GM21825 (cell line): ENCODE data around the gene KCNK5.

Experiments
- ATAC-seq: cut with Tn5 transposase; IDR thresholded peaks from one replicate; pipeline ENCODE4 v1.9.1; 2021; ENCODE audit warnings: mild to moderate bottlenecking, moderate library complexity; ENCODE audit not compliant: unreplicated experiment

Gene KCNK5

DNA sequence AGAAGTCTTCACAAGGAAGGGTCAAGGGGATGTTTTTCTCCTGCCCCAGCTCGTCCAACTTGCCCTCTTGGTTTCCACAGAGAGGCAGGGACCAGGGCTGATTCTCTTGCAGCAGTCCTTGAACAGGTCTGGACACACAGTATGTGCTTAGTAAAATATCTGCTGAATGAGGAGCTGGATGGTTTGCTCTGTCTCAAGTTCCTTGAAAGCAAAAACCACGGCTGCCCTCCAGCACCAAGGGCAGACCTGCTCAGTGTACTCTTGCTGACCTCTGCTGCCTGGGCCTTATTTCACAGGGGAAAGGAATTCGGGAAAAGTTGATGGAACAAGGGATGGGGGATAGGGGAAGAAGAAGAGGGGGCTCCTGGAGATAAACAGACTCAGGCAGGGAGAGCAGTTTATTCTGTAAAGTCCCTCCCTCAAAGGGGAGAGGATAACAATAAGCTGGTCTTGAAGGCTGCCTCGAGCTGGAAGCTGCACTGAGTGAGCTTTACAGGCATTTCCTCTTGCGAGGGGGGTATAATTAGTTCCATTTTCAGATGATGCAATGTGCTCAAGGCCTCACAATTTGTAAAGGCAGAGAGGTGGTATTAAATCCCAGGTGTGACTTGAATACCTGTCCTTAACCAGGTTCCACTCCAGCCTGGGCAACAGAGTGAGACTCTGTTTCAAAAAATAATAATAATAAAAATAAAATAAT lies 10.3 kb downstream of the KCNK5 start:
- no peak for ATAC-seq

DNA sequence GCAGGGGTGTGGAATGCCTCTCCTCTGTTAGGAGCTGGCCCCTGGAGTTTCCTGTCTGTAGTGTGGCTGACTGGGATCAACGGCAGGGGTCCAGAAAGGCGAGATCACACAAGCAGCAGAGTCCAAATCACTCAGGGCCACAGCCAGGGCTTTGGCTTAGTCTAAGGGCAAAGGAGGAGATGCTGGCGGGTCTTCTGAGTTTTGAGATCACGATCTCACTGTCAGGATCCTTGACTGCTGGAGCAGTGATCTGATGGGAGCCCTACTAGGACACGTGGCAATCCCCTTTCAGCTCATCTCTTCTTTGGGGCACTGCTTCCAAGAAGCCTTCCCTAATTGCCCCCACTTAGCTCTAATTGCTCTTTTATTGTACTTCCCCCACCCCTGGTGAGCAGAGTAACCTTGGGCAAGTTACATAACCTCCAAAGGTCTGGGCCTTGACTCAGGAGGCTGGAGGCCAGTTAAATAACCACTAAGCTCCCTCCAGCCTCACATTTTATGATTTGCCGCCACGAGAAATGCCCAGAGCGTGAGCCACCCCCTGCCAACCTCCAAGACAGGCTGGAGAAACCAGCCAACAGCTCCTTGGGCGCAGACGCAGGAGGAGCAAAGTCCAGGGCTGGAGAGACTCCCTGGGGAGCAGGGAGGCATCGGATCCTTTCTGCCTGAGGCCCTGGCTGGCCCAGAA lies 12.0 kb downstream of the KCNK5 start:
- no peak for ATAC-seq

DNA sequence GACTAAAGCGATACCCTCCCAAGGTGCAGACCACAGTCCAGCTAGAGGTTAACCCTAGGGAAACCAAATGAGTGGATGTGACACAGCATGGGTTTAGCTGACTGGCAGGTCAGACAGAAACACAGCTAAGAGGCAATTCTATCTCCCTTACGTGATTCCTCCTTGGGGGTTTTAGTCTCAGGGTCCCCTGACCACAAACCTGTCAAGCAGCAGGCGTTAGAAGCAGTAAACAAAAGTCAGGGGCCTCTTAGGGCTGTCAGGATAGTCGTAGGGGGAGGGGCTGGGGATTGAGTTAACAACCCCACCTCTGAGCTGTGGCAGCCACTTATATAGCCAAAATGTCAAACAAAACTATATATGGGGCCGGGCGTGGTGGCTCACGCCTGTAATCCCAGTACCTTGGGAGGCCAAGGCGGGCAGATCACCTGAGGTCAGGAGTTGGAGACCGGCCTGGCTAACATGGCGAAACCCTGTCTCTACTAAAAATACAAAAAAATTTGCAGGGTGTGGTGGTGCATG lies 13.6 kb downstream of the KCNK5 start:
- no peak for ATAC-seq

DNA sequence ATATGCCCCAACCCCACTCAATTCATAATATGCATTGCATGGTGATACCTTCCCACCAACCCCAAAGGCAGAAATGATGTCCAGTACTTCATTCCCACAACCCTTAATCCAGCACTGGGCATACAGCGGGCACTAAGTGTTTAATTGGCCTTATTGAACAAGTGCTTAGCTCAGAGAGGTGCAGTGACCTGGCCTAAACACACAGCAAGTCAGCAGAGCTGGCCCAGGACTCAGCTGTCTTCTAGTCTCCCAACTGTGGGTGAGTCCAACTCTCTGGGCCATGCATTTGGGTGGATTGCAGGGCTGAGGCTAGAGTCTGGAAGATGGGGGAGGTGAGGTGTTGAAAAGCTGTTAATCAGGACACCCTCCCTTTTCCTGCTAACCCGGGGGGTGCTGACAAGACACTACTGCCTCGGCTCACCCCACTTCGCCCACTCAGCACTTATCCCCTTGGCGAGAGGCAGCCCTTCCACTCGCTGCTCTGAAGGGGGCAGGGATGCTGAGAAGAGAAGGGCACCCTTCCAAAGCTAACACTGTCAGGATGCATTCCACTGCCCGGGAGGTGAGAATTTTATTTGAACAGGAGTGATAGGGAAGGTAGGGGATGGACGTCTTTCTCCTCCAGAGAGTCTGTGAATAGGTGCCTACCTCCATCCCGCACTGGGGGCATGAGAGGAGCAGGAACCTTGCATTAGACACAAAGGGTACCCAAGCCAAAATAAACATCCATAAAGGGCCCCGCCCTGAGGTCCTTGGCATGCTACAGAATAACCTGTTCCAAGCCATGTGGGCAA lies 14.2 kb downstream of the KCNK5 start:
- no peak for ATAC-seq

DNA sequence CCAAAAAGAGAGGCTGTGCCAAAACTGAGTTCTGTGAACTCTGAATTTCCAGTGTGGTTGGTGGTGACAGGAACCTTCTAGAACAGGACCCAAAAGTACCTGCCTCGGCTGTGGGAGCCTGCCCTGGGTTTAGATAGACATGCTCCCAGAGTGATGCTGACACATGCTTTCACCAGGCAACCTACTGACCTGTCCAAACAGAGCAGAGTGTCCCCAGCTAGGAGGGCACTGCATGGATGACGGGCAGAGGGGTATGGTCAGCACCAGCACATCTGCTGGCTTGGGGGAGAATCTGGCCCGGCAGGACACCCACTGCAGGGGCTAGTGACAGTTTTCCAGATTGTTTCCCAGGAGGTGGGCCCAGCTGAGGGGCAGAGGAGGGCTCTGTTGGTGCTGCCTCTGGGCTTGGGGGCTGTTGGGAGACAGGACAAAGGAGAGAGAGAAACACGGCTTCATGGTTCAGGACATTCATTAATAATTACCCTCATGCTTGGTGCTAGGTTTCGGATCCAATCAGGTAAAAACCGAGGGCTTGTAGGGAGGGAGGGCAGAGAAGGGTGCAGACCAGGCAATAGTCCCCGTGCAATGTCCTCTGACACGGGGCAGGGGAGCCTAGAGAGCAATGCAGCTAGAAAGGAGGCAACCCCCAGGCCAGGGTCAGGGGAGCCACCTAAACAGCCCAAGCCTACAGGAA lies 15.0 kb downstream of the KCNK5 start:
- no peak for ATAC-seq

DNA sequence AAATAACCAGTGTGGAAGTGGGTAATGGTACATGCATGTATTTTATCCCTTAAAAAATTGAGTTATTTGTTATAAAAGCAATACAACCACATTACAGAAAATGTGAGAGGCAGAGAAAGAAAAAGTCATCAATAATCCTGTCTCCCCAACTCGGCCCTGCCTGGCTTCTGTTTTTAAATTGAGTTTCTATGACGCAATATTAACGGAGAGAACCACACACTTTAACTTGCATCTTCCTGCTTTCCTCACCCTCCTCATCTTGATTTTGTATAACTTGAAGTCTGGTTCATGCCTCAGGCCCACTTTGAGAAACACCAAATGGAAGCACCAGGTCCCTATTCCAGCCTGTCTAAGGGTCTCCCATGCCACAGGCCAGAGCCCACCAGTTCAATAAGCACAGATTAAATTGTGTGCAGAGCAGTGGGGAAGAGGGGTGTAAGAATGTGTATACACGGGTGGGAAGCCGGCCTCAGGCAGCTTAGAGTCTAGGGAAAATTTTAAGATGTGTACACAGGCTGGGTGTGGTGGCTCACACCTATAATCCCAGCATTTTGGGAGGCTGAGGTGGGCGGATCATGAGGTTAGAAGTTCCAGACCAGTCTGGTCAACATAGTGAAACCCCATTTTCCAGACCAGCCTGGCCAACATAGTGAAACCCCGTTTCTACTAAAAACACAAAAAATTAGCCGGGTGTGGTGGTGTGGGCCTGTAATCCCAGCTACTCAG lies 15.9 kb downstream of the KCNK5 start:
- ATAC-seq, result no peak

DNA sequence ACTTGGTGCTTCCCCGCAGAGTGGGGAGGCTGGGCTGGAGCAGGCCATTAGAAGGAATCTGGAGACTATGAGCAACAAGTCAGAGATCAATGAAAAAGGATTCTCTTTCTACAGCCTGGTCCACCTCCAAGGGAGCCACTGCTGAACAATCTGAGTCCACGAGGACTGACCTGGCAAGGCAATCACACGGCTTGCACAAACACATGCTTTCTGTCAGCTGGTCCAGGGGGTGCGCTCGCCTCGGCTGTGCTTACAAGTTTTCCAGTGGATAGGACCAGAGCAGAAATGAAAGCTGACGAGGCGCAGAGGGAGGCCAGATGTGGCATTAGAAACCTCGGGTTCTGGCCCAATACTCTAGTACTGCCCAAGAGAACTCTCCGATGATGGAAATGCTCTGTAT lies 18.1 kb downstream of the KCNK5 start:
- ATAC-seq, result no peak

DNA sequence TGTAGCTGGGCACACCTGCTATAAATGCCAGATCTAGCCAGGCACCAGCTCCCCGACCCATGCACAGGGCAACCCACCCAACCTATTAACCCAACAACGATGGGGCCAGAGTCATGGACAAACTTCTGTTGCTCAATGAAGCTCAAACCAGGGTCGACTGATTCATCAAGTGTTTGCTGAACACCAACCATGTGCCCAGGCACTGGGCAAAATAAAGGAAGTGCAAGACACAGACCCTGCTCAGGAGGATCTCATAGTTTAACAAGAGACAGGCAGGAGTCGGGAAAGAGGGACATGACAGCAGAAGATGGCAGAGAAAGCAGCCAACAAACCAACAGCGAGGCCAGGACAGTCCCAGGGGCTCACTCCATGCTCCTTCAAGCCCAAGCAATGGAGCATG lies 18.8 kb downstream of the KCNK5 start:
- no peak for ATAC-seq

DNA sequence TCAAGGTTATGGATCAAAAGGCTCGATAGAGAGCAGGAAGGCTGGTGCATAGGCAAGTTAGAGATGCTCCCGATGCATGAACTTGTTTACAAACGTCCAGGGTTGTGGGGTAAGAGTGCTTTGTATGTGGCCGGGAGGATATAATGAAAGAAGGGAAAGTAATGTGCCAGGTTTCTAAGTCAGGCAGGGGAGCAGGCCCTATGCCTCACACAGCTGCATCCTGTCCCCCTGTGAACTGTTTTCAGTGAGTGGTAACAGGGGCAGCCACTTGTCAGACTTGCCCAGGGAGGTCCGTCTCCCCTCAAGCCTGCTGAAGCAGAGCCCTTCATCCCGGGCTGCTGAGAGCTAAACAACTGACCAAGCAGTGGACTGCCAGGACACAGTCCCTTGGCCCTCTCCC lies 19.4 kb downstream of the KCNK5 start:
- no peak for ATAC-seq

DNA sequence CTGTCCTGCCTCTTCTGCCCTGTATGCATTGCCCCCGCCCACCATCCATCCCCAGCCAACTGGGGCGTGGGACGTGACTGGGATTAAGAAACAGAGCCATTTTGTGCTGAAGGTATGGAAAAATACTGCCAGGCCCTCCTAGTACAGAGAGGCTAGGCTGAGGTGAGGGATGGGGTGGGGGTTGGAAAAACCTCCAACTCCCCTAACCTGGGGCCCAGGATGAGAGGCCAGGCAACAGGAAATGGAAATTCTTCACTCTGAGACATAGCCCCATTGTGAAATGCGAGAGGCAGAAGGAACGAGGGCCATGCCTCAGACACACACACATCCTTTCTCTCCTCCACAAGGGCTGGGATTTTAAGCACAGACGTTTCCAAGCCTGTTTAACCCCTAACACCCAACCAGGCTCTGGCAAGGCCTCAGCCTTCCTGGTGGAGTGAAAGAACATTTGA lies 19.9 kb downstream of the KCNK5 start:
- ATAC-seq, result no peak

DNA sequence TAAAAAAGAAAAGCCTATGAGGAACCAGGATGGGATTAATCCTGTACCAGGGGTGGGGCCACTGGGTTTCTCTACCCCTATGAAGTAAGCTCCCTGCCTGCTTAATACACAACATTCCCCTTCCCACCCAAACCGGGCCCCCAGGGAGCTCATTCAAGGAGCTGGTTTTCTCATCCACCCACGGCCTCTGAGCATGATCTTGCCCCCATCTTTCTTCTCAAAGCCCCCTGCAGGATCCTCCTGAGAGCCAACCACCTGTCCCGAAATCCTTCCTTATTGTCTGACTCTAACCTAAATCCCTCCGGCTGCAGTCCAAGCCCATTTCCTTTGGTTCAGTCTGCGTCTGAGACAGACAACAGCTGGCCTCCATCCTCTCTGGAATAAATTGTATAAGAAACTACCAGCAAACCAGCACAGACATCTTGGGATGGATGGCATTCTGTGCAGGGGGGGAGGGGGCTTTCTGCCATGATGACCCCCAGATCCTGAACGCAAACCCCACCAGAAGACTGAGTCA lies 21.0 kb downstream of the KCNK5 start:
- no peak for ATAC-seq

DNA sequence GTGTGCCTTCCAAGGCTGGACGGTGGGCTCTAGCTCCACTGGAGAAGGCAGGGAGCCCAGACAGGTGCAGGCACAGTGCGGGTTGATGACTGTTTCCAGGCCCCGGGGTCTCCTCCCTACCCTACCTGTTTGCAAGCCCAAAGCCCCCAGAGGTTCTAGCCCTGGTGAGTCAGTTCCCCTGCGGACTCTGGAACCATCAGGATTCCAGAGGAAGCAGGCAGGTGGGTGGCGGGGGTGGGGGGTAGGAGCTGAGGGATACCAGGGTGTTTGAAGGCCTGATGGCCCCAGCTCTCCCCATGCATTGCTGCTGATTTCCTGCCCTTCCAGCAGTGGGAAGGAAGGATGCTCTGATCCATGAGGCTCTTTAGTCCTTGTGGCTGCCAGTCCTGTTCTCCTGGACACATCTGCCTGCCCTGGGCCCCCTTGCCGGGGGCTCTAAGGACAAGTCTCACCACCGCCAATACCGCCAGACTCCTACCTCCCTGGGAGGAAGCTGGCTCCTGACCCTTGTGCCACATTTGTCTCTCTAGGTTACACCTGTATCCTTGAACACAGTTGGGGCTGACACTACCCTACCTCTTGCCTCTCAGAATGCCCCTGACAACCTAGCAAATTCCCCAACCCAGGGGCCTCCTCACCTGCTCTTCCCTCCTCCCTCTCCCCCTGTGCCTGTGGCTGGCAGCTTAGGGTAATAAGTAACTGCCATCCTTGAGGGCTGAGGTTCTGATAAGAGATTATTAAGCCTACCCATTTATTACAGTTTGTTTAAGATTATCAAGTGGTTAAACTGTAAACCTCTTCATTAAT lies 21.7 kb downstream of the KCNK5 start:
- ATAC-seq, result no peak

DNA sequence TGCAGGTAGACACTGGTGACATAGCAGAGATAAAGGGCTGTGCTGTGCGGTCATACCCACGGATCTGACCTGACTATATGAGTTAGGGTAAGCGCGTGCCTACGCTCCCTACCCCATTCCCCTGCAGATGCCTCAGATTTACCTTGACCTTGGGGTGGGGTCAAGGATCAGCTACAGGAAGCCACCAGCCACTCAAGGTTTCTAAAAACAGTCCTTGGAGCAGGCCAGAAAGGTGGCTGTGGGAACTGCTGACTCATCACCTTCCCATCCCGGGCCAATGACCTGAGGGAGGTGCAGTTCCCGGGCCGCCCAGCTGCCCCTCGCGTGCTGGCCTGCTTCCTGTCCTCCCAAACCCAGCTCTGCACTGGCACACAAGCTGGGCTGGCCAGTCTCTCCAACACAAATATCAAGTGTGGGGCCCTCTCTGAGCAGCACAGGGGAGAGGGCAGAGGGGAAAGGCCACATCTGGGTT lies 23.0 kb downstream of the KCNK5 start:
- no peak for ATAC-seq

DNA sequence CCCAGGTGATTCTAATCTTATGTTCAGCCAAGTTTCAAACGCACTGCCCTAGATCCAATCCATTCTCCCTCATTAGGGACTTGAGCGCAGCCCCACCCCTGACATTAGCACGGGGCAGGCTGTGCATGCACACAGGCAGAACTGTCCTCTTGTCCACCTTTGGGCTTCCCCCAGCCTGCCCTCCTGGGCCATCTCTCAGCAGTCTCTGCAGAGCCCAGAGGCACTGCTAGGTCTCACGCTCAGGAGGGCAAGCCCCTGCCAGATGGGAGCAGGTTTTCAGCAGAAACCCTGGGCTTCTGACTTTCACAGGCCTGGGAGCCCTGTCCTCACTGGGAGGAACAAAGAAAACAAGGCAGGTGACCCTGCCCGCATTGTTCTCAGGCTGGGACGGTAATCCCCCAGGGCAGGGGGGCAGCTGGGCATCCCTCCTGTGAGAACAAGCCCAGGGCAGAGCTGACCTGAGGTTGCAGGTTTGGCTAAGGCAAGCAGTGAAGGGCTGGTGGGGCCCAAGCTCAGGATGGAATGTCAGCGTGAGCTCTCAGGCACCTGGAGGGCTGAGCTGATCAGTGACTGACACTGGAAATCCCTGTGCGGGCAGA lies 24.5 kb downstream of the KCNK5 start:
- ATAC-seq, result no peak

DNA sequence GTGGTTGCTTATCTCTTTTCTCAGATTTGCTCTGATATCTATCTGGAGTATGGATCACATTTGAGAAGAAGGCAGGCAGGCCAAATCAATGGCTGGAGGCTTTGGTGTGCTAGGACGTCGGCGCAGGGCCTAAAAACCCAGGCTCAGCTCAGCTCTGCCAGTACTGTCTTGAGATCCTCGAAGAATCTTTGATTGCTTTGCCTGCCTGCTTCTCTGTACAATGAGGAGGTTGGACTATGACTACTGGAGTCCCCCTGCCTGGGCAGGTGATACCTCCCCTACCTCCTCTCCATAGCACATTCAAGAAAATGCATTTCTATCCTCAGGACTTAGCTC lies 25.1 kb downstream of the KCNK5 start:
- ATAC-seq, result no peak

DNA sequence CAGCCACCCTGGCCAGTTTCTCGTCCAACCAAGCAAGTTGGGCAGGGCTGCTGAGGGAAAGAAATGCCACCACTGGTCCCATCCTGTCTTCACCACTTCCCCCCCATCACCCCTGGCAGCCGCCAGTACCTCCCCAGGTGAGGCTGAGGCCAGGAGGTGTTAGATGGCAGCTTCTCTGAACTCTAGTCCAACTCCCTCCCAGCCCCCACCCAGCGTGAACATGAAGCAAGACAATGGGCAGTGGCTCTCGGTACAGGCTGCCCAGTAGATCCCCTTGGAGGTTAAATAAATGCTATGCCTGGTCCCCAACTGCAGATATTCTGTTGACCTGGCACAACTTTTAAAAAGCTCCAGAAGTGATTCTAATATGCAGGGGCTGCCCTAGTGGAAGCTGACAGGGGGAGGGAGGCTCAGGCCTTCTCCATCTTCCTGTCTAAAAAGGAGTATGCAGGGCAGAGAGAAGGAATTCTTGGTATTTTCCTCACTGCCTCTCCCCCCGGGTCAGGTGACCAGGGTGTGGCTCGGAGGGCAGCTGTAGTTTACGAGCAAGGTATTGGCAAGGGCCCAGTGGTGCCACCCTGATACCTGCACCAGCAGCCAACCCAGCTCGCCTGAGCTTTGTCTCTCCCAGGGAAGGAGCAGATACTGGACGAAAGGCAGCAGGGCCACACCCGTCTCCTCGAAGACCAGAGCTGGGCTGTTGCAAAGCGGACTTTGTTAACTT lies 25.7 kb downstream of the KCNK5 start:
- no peak for ATAC-seq

DNA sequence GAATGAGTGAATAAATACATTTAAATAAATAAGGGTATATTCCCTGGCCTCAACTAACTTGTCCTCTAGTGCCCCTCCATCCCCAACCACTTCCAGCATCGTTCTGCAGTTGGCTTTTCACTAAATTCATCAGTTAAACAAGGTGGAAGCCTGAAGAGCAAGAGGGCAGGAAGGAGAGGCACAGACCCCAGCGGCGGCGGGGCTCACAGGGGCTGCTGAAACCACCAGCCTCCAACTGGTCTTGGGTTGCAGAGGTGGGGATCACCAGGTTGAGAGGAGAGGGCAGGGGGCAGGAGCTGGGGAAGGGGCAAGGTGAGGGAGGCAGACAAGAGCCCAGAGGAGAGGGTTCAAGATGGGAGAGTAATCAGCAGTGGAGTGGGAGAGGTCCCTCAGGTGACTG lies 27.1 kb downstream of the KCNK5 start:
- ATAC-seq, result no peak

DNA sequence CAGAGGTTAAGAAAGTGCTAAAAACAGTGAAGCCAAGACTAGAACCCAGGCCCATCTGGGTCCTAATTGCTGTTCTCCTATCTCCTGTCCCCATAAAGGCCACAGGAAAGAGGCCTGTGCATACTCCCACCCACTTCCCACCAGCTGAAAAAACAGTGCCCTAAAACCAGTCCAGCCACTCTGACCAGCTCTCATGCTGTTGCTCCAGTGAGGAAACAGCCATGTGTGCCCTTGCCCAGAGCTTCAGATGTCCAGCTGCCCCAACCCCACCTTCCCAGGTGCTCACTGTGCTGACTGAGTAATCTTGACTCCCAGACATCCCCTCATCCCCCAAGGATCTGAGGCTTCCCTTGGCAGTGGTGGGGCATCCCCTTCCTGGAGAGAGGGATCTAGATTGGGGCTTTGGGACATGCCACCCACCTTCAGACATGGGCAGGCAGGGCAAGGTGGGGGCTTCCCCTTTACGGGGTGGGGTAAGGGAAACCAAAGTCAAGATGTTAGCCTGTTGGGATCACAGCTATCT lies 28.7 kb downstream of the KCNK5 start:
- ATAC-seq, result no peak
